CD14-positive monocyte (primary cell): ENCODE data around the gene SLC28A1. TPM values are rescaled to one million over a fixed set of nuclear protein-coding genes. Genes with fewer than 3 reads are reported as not detected.
A peak's percentile ranks its signal among the peaks of the same experiment; 100 is the strongest.

Experiments used
- DNase-seq, 3 donors: peaks; one replicate each; pipeline ENCODE4 v3.0.0-alpha.2; 2011 to 2022
- H2AFZ ChIP-seq: 2 replicates; pipeline ENCODE4 v1.6.0; 2012; ENCODE audit warnings: mild to moderate bottlenecking, low read depth, low read length, inconsistent platforms; ENCODE audit not compliant: insufficient read depth, poor library complexity, severe bottlenecking
- H3K27ac ChIP-seq, 2 donors: 1 replicate in 1 of 2; 2 replicates in 1 of 2; pipeline ENCODE4 v1.5.1; 2012 to 2013; ENCODE audit warnings: low read length in 2 of 2, control low read depth in 1 of 2, inconsistent platforms in 1 of 2, low read depth in 1 of 2, mild to moderate bottlenecking in 1 of 2
- H3K27me3 ChIP-seq, 2 donors: one replicate each; pipeline versions ENCODE4 v1.6.0 to v1.6.1; 2011 to 2013; ENCODE audit warnings: low read length in 2 of 2; ENCODE audit not compliant: control insufficient read depth in 2 of 2, insufficient read depth in 2 of 2
- H3K36me3 ChIP-seq, 2 donors: replicated peaks in 1 of 2; 1 replicate in 1 of 2; 2 replicates in 1 of 2; pipeline versions ENCODE4 v1.5.1 to v1.6.1; 2012 to 2013; ENCODE audit warnings: low read length in 2 of 2, control low read depth in 1 of 2, inconsistent platforms in 1 of 2, mild to moderate bottlenecking in 1 of 2; ENCODE audit not compliant: insufficient read depth in 2 of 2, control insufficient read depth in 1 of 2
- H3K4me1 ChIP-seq, 2 donors: 1 replicate in 1 of 2; 2 replicates in 1 of 2; pipeline versions ENCODE4 v1.5.1 to v1.6.1; 2012 to 2013; ENCODE audit warnings: low read length in 2 of 2, control low read depth in 1 of 2, inconsistent platforms in 1 of 2, mild to moderate bottlenecking in 1 of 2, moderate library complexity in 1 of 2; ENCODE audit not compliant: insufficient read depth in 2 of 2, control insufficient read depth in 1 of 2
- H3K4me2 ChIP-seq: replicated peaks from 2 replicates; pipeline ENCODE3; 2012; ENCODE audit warnings: low read length, moderate library complexity, mild to moderate bottlenecking; ENCODE audit not compliant: poor library complexity, severe bottlenecking; ENCODE audit errors: extremely low read depth
- H3K4me3 ChIP-seq, 3 experiments: fragments of 200-600 bp in 1 of 3; sonication (generic) in 1 of 3; replicated peaks in 1 of 3; 1 replicate in 2 of 3; 2 replicates in 1 of 3; pipeline ENCODE4 v1.5.1; 2011 to 2013; ENCODE audit warnings: low read length in 3 of 3, mild to moderate bottlenecking in 3 of 3, control low read depth in 2 of 3, low read depth in 2 of 3, inconsistent platforms in 1 of 3, moderate library complexity in 1 of 3
- H3K79me2 ChIP-seq: 2 replicates; pipeline ENCODE4 v1.6.0; 2012; ENCODE audit warnings: mild to moderate bottlenecking, control low read depth, inconsistent platforms, low read length, moderate library complexity; ENCODE audit not compliant: insufficient read depth
- H3K9ac ChIP-seq: 2 replicates; pipeline ENCODE4 v1.6.0; 2017; ENCODE audit warnings: low read length, mild to moderate bottlenecking; ENCODE audit not compliant: insufficient read depth, poor library complexity, severe bottlenecking
- H3K9me3 ChIP-seq, 2 donors: replicated peaks in 1 of 2; 1 replicate in 1 of 2; 2 replicates in 1 of 2; pipeline versions ENCODE4 v1.5.1 to v1.6.1; 2012 to 2013; ENCODE audit warnings: low read length in 2 of 2, control low read depth in 1 of 2; ENCODE audit not compliant: control insufficient read depth in 1 of 2, insufficient read depth in 1 of 2
- H4K20me1 ChIP-seq: 2 replicates; pipeline ENCODE4 v1.6.0; 2012; ENCODE audit warnings: mild to moderate bottlenecking, low read length, control low read depth, moderate library complexity; ENCODE audit not compliant: insufficient read depth
- H3K27ac Mint-ChIP-seq, 7 donors: one replicate each; pipeline ENCODE4 v1.8.0; 2020; ENCODE audit warnings: mild to moderate bottlenecking in 7 of 7, mixed read lengths in 7 of 7, moderate library complexity in 6 of 7, inconsistent platforms in 2 of 7
- H3K27me3 Mint-ChIP-seq, 3 donors: one replicate each; pipeline ENCODE4 v1.8.0; 2021 to 2022; ENCODE audit warnings: low read depth in 3 of 3, mild to moderate bottlenecking in 3 of 3, mixed read lengths in 3 of 3, moderate library complexity in 3 of 3, inconsistent platforms in 1 of 3
- H3K36me3 Mint-ChIP-seq, 2 donors: one replicate each; pipeline ENCODE4 v1.8.0; 2020; ENCODE audit warnings: mixed read lengths in 2 of 2, inconsistent platforms in 1 of 2, mild to moderate bottlenecking in 1 of 2
- H3K4me1 Mint-ChIP-seq: one replicate; pipeline ENCODE4 v1.8.0; 2020; ENCODE audit warnings: mild to moderate bottlenecking, mixed read lengths
- H3K4me3 Mint-ChIP-seq, 2 donors: one replicate each; pipeline ENCODE4 v1.8.0; 2020; ENCODE audit warnings: mild to moderate bottlenecking in 2 of 2, mixed read lengths in 2 of 2, moderate library complexity in 1 of 2
- H3K9me3 Mint-ChIP-seq, 7 donors: one replicate each; pipeline ENCODE4 v1.8.0; 2020 to 2022; ENCODE audit warnings: mixed read lengths in 7 of 7, mild to moderate bottlenecking in 6 of 7, moderate library complexity in 6 of 7, inconsistent platforms in 2 of 7
- WGBS: methylation state at CpG from one replicate; pipeline ENCODE4 v1.1.5; 2013; ENCODE audit warnings: missing lambda C conversion rate; ENCODE audit not compliant: insufficient coverage; 5-methylcytosine and 5-hydroxymethylcytosine counted together
- intact Hi-C, 2 donors: fragments of 100-400 bp; cut with micrococcal nuclease; formaldehyde crosslinking; loops; one replicate each; pipeline versions ENCODE4 v1.15.0 to v1.15.1; 2023
- polyA plus RNA-seq, 3 donors: library from polyadenylated mRNA; depleted of rRNA in 1 of 3; unstranded in 2 of 3; stranded (reverse) in 1 of 3; fragments of 300-500 nt in 2 of 3; fragments of >200 nt in 1 of 3; fragmentation: Illumina TruSeq in 2 of 3; gene quantifications; 1 replicate in 2 of 3; 2 replicates in 1 of 3; pipeline ENCODE4 v1.2.3, GENCODE V29; 2012 to 2021
- TF ChIP-seq, protein P1 (sequence below): fragments of 200-600 bp; IDR thresholded peaks from one replicate; pipeline ENCODE4 v1.8.0; 2022; ENCODE audit warnings: antibody characterized with exemption, mild to moderate bottlenecking

The SLC28A1 gene
- polyA plus RNA-seq, 3 donors = not detected

DNA sequence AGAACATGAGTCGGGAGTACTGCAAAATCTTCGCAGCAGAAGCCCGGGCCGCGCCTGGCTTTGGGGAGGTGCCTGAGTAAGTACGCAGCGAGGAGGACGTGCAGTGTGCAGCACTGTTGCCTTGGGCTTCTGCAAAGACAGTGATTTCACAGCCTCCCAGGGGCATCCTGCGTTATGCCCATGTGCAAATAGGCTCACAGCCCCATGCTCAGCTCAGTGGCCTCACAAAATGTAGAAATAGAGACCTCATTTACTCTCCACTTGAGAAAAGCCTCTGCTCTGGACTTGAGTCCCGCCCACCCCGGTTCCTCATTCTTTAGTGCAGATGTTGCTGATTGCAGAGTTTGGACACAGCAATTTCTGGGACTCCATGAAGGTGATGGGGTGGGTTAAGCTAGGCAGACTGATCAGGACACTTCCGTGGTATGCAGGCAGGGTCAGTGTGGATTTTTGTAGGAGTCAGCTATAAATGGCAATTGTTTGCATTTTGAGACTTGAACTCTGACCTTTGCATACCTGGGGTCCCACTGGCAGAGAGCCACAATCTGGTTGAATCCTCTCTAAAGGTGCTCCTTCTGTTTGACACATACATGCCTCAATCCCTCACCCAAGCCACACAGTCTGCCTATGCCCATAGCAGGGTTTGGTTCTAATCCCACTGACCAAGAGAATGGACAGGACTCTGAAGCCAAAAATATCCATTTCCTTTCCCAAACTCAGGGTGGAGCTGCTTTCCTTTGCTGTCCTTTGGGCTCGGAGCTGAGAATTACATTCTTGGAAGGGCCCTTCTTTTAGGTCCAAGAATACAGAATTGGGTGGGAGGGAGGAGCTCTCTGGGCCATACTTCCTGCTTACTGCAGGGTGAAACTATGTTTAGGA lies 20.7 kb upstream of the SLC28A1 start:
- H3K4me2 ChIP-seq = no peak overlapping the region
- no peaks in the 10 kb centered on the region for H3K36me3 Mint-ChIP-seq
- H3K9ac ChIP-seq = no peak overlapping the region
- no peaks in the 10 kb centered on the region for H3K79me2 ChIP-seq
- H3K9me3 Mint-ChIP-seq = no peaks in the 10 kb centered on the region
- intact Hi-C loops = no loop called here
- no peaks in the 10 kb centered on the region for H4K20me1 ChIP-seq
- WGBS = 89% methylated on average over 12 of the region's 13 CpGs
- H3K4me1 Mint-ChIP-seq = no peaks in the 10 kb centered on the region
- H3K27me3 ChIP-seq = no peaks in the 10 kb centered on the region
- H3K4me3 ChIP-seq = no peak overlapping the region
- H3K36me3 ChIP-seq = no peaks in the 10 kb centered on the region
- TF ChIP-seq, protein P1, sequence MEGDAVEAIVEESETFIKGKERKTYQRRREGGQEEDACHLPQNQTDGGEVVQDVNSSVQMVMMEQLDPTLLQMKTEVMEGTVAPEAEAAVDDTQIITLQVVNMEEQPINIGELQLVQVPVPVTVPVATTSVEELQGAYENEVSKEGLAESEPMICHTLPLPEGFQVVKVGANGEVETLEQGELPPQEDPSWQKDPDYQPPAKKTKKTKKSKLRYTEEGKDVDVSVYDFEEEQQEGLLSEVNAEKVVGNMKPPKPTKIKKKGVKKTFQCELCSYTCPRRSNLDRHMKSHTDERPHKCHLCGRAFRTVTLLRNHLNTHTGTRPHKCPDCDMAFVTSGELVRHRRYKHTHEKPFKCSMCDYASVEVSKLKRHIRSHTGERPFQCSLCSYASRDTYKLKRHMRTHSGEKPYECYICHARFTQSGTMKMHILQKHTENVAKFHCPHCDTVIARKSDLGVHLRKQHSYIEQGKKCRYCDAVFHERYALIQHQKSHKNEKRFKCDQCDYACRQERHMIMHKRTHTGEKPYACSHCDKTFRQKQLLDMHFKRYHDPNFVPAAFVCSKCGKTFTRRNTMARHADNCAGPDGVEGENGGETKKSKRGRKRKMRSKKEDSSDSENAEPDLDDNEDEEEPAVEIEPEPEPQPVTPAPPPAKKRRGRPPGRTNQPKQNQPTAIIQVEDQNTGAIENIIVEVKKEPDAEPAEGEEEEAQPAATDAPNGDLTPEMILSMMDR = no peak
- H2AFZ ChIP-seq = no peak overlapping the region
- H3K27ac Mint-ChIP-seq = peak overlapping the region in 1 of 7 donors; percentile 40
- no peak overlapping the region for H3K4me3 Mint-ChIP-seq
- no peaks in the 10 kb centered on the region for H3K4me1 ChIP-seq
- H3K27ac ChIP-seq = no peak overlapping the region
- peaks cover 0 to 2% (median 0%) of the 10 kb centered on the region in 3 donors for H3K27me3 Mint-ChIP-seq
- no peak for DNase-seq
- H3K9me3 ChIP-seq = no peaks in the 10 kb centered on the region

DNA sequence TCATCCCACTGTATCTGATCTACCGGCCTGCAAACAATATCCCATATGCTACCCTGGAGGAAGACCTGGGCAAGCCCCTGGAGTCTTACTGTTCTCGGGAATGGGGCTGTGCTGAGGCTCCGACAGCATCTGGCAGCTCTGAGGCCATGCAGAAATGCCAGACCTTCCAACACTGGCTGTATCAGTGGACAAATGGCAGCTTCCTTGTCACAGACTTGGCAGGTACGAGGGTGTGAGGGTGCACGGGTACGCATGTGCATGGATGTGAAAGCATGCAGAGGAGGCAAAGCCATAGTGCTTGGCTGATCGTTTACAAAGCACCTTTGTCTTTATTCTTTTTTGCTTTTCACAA lies 20.0 kb upstream of the SLC28A1 start:
- Histone ChIP-seq H3K9ac (no peak overlapping the region), H3K9me3 (no peaks in the 10 kb centered on the region), H3K4me3 (no peak overlapping the region), H3K27me3 (no peaks in the 10 kb centered on the region), H2AFZ (no peak overlapping the region), H3K4me2 (no peak overlapping the region), H3K4me1 (peaks cover under 1% of the 10 kb centered on the region in 2 donors), H3K79me2 (no peaks in the 10 kb centered on the region), H3K27ac (no peak overlapping the region), H3K36me3 (no peaks in the 10 kb centered on the region), H4K20me1 (no peaks in the 10 kb centered on the region)
- Mint-ChIP-seq H3K27ac (no peak overlapping the region), H3K36me3 (no peaks in the 10 kb centered on the region), H3K4me1 (peaks cover 5% of the 10 kb centered on the region), H3K4me3 (no peak overlapping the region), H3K27me3 (peaks cover 0 to 2% (median 2%) of the 10 kb centered on the region in 3 donors), H3K9me3 (peaks cover 0 to 1% (median 0%) of the 10 kb centered on the region in 7 donors)
- intact Hi-C loops = no loop called here
- no peak for DNase-seq
- TF ChIP-seq, protein P1 = no peak
- 94% methylated on average over 5 of the region's 7 CpGs for WGBS
